ENCODE data around the gene UGP2.
A peak's percentile ranks its signal among the peaks of the same experiment; 100 is the strongest.
"Not testable (repeated sequence)": the region's sequence is repeated elsewhere in the genome, so short reads cannot be mapped to it uniquely, and the experiment has no call there.

The UGP2 gene

GRCh38 chr2:63845866-63846265 lies 4.2 kb downstream of the UGP2 start:
- in situ Hi-C loops (cut with HindIII; ENCODE audit: low sequenced_read_pairs) = no loop called here
- no peak overlapping the region for H3K4me3 ChIP-seq (ENCODE audit: low read depth, low read length)
- no peak for DNase-seq (ENCODE audit: low read depth, low spot score)
- TF ChIP-seq CTCF (IDR thresholded peaks at IDR 0.05; ENCODE audit: low read depth, low read length) = no peak

GRCh38 chr2:63846487-63846886 lies 4.8 kb downstream of the UGP2 start:
- no peak for TF ChIP-seq CTCF (IDR thresholded peaks at IDR 0.05; ENCODE audit: low read depth, low read length)
- DNase-seq (ENCODE audit: low read depth, low spot score) = no peak
- H3K4me3 ChIP-seq (ENCODE audit: low read depth, low read length) = no peak overlapping the region
- in situ Hi-C loops (cut with HindIII; ENCODE audit: low sequenced_read_pairs) = no loop called here

GRCh38 chr2:63847571-63847970 lies 5.9 kb downstream of the UGP2 start:
- H3K4me3 ChIP-seq (ENCODE audit: low read depth, low read length); in situ Hi-C loops (cut with HindIII; ENCODE audit: low sequenced_read_pairs); DNase-seq (ENCODE audit: low read depth, low spot score): not testable (repeated sequence)

- no peak for TF ChIP-seq CTCF (IDR thresholded peaks at IDR 0.05; ENCODE audit: low read depth, low read length)
- in situ Hi-C loops (cut with HindIII; ENCODE audit: low sequenced_read_pairs) = no loop called here
- peak; percentile 54 for DNase-seq (ENCODE audit: low read depth, low spot score)
- no peak overlapping the region for H3K4me3 ChIP-seq (ENCODE audit: low read depth, low read length)
These were observed 7.9 kb downstream of the UGP2 start for GRCh38 chr2:63849381-63850203.

GRCh38 chr2:63850204-63850571 lies 8.5 kb downstream of the UGP2 start:
- no peak for DNase-seq (ENCODE audit: low read depth, low spot score)
- H3K4me3 ChIP-seq (ENCODE audit: low read depth, low read length) = no peak overlapping the region
- in situ Hi-C loops (cut with HindIII; ENCODE audit: low sequenced_read_pairs) = no loop called here
- no peak for TF ChIP-seq CTCF (IDR thresholded peaks at IDR 0.05; ENCODE audit: low read depth, low read length)

- no peak for TF ChIP-seq CTCF (IDR thresholded peaks at IDR 0.05; ENCODE audit: low read depth, low read length)
- in situ Hi-C loops (cut with HindIII; ENCODE audit: low sequenced_read_pairs) = no loop called here
- no peak overlapping the region for H3K4me3 ChIP-seq (ENCODE audit: low read depth, low read length)
- no peak for DNase-seq (ENCODE audit: low read depth, low spot score)
These were observed 9.0 kb downstream of the UGP2 start for GRCh38 chr2:63850649-63851048.

GRCh38 chr2:63851691-63852311 lies 10.1 kb downstream of the UGP2 start:
- H3K4me3 ChIP-seq (ENCODE audit: low read depth, low read length) = no peak overlapping the region
- no peak for TF ChIP-seq CTCF (IDR thresholded peaks at IDR 0.05; ENCODE audit: low read depth, low read length)
- in situ Hi-C loops (cut with HindIII; ENCODE audit: low sequenced_read_pairs) = no loop called here
- no peak for DNase-seq (ENCODE audit: low read depth, low spot score)
